HG02642 (cell line): Measurements from ENCODE around the gene AMDHD2.
"Not testable (repeated sequence)": the region's sequence is repeated elsewhere in the genome, so short reads cannot be mapped to it uniquely, and the experiment has no call there.

Experiments
- ATAC-seq: cut with Tn5 transposase; IDR thresholded peaks from one replicate; pipeline ENCODE4 v1.9.1; 2021; ENCODE audit warnings: mild to moderate bottlenecking; ENCODE audit not compliant: unreplicated experiment, poor library complexity

The AMDHD2 gene

GRCh38 chr16:2567506-2567905, 47.3 kb downstream of the AMDHD2 start:
- not testable (repeated sequence) for ATAC-seq

GRCh38 chr16:2568573-2568972, 48.4 kb downstream of the AMDHD2 start:
- not testable (repeated sequence) for ATAC-seq

- not testable (repeated sequence) for ATAC-seq
Measured at GRCh38 chr16:2572704-2573103, 52.5 kb downstream of the AMDHD2 start.

- not testable (repeated sequence) for ATAC-seq
Measured at GRCh38 chr16:2575839-2576238, 55.7 kb downstream of the AMDHD2 start.

GRCh38 chr16:2577044-2577443, 56.9 kb downstream of the AMDHD2 start:
- ATAC-seq = not testable (repeated sequence)

DNA sequence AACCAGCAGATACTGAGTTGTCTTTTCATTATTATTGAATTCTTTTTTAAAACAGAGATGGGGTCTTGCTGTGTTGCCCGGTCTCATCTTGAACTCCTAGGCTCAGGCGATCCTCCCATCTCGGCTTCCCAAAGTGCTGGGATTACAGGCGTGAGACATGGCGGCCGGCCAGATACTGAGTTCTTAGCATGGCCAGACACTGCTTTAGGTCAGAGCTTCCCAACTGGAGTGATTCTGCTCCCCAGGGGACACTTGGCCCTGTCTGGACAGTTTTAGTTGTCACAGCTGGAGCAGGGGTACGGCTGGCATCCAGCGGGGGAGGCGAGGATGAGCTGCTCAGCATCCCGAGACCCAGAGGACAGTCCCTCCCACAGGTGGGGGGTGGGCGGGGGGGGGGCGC, 58.7 kb downstream of the AMDHD2 start:
- ATAC-seq = not testable (repeated sequence)

GRCh38 chr16:2580143-2580542, 60.0 kb downstream of the AMDHD2 start:
- not testable (repeated sequence) for ATAC-seq

GRCh38 chr16:2580818-2581217, 60.6 kb downstream of the AMDHD2 start:
- ATAC-seq = not testable (repeated sequence)
